Smooth muscle cell of bladder (primary cell): ENCODE measurements around the gene TPRG1L. TPM values are rescaled to one million over a fixed set of nuclear protein-coding genes. Genes with fewer than 3 reads are reported as not detected.

Source experiments
- total RNA-seq: library from RNA; depleted of rRNA; stranded (reverse); fragments of >200 nt; gene quantifications from 2 replicates; pipeline ENCODE4 v1.2.3, GENCODE V29; 2014

Gene TPRG1L
- total RNA-seq, result 22.4 and 24.9 TPM in 2 replicates

DNA sequence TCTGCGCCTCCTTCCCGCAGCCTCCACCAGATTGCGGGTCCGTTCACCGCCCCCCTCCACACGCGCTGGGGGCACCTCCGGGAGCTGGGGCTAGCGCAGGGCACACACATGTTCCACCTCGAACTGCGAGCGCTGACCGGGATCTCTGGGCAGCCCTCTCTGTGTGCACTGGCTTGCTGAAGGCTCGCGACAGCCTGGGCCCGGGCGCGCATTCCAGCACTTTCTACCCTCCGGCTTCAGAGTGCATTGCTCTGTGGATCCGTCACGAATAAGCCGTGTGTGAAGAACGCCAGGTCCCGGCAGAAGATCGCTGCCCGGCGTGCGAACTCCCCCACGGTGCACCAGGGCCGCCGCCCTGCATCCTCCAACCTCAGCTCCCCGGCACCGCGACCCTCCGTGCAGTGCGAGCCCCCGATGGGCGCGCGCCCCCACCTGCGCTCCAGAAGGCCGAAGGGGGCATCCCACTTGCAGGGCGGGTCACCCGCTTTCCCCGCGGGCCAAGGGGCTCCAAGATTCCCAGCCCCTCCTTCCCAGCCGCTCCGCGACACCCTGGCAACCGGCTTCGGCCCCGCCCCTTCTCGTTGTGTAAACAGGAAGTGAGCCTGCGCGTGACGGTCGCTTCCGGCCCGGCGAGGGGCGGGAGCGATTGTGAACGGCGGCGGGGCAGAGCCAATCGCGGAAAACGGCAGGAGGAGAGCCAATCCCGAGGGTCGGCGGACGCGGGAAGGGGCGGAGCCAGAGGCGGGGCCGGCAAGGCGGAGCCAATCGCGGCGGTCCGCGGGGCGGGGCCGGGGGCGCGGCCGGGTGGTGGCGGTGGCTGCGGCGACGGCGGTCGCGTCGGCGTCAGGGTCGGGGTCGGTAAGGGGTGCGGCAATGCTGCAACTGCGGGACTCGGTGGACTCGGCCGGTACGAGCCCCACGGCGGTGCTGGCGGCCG, at the start of gene TPRG1L:
Gene TPRG1L (plus strand): TSS at position 816 of the 937 bp plus-strand sequence. CDS start 58 bp downstream, at position 874.

DNA sequence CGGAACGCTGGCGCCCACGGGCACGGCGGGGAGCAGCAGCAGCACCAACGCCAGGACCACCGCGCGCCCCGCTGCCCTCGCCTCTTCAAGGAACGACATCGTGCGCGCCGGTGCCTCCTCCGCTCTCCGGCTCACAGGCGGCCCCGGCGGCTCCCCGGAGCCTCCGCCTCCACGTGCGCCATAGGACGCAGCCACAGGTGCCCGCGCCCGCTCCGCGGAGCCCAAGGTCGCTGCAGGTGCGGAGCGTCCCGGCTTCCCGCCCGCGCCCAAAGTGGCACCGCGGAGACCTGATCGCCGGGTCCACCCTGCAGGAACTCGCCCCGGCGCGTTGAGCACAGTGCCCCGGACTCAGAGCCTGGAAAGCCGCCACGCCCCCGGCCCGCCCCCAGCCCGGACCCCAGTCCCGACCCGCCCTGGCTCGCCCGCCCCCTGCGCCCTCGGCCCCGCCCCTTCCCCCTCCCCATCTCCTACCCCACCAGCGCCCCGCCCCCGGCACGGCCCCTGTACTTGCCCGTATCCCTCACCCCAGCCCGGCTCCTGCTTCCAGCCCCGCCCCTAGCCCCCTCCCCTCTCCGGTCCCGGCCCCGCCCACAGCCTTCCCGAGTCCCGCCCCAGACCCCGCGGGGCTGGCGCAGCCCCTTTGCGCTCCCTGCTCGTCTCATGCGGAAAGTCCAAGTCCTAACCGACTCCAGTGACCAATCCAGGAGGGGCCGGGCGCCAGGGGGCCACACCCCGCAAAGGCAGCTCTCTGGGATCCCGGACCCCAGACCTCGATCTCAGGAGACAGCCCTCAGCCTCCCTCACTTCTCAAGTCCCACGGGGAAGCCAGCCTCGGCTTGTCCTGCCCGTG, 13.4 kb upstream of the TPRG1L start, which contains the start of gene MEGF6:
Gene MEGF6 (minus strand): TSS at position 339 of the 850 bp plus-strand sequence. CDS start 240 bp downstream, at position 99.

DNA sequence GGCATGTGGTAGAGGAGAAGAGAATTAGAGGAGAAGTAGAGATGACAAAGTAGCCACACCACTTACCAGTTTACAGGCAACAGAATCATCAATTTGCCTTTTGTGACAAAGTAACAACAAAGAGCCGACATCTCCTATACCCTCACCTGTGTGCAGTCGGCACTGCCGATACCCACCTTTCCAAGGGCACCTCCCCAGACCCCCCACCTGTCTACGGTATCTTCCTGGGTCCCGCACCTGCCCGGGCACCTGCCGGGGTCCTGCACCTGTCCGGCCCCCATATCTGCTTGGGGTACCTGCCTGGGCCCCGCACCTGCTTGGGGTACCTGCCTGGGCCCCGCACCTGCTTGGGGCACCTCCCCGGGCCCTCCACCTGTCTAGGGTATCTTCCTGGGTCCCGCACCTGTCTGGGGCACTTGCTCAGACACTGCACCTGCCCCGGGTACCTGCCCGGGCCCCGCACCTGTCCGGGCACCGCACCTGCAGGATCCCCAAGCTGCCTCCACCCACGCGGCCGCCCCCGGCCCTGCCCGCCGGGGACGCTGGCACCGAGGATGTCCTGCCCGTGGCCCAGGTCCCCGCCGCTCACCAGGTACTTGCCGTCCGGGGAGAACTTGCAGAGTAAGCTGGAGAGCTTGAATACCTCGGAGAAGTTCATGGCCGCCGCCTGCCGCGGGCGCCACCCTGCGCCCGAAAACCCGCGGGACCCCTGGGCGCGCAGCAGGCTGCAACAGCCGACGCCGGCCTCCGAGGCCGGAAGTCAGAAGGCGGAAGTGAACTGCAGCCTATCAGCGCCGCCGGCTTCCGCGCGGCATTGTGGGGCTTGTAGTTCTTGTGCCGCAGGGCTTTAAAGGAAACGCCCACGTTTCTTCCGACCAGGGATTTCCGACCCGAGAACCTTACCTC, 24.8 kb downstream of the TPRG1L start, which contains the start of gene WRAP73:
Gene WRAP73 (minus strand): TSS at position 762 of the 906 bp plus-strand sequence. CDS start 104 bp downstream, at position 658.

DNA sequence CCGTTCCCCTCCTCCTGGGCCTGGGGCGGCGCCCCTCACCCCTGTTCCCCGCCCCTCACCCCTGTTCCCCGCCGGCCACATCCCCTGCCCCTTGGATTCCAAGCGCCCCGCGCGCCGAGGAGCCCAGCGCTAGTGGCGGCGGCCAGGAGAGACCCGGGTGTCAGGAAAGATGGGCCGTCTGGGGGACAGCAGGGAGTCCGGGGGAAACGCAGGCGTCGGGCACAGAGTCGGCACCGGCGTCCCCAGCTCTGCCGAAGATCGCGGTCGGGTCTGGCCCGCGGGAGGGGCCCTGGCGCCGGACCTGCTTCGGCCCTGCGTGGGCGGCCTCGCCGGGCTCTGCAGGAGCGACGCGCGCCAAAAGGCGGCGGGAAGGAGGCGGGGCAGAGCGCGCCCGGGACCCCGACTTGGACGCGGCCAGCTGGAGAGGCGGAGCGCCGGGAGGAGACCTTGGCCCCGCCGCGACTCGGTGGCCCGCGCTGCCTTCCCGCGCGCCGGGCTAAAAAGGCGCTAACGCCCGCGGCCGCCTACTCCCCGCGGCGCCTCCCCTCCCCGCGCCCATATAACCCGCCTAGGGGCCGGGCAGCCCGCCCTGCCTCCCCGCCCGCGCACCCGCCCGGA, 27.2 kb downstream of the TPRG1L start, which contains the start of gene TP73:
Gene TP73 (plus strand): TSS at position 587 of the 618 bp plus-strand sequence. CDS start 29,850 bp downstream, outside the sequence.

Other genes starting within 250 kb of the TPRG1L start
- gene ARHGEF16, start 170.3 kb upstream of the TPRG1L start, total RNA-seq, result under 0.01 and 0.09 TPM in 2 replicates
- gene MEGF6, start 13.5 kb upstream of the TPRG1L start, total RNA-seq, result 3.0 and 25.9 TPM in 2 replicates
- gene WRAP73, start 25.1 kb downstream of the TPRG1L start, total RNA-seq, result 12.1 and 15.7 TPM in 2 replicates
- gene TP73, start 27.5 kb downstream of the TPRG1L start, total RNA-seq, result not detected in 2 replicates
- not detected in 2 replicates for gene CCDC27, start 127.4 kb downstream of the TPRG1L start, total RNA-seq
- gene SMIM1, start 147.7 kb downstream of the TPRG1L start, total RNA-seq, result 2.0 and 2.6 TPM in 2 replicates
- gene LRRC47, start 171.5 kb downstream of the TPRG1L start, total RNA-seq, result 21.5 and 32.5 TPM in 2 replicates
- 15.2 and 24.8 TPM in 2 replicates for gene CEP104, start 232.2 kb downstream of the TPRG1L start, total RNA-seq
- 7.9 and 8.2 TPM in 2 replicates for gene DFFB, start 232.5 kb downstream of the TPRG1L start, total RNA-seq